GM12891 (cell line): Measurements from ENCODE around the gene CR2.

Source experiments
- POLR2A ChIP-seq: IDR thresholded peaks from 2 replicates; pipeline ENCODE4 v1.6.1; 2011; ENCODE audit warnings: low read depth, low read length, control low read depth
- POLR2AphosphoS5 ChIP-seq: IDR thresholded peaks from 2 replicates; pipeline ENCODE4 v1.6.1; 2011; ENCODE audit warnings: low read depth, low read length, control low read depth
- POU2F2 ChIP-seq: IDR thresholded peaks from 2 replicates; pipeline ENCODE4 v1.6.1; 2011; ENCODE audit warnings: low read depth, mild to moderate bottlenecking, control low read depth, low read length, moderate library complexity

GRCh38 chr1:207486198-207486597 lies 32.1 kb downstream of the CR2 start:
- no peak for TF ChIP-seq POU2F2
- no peak for TF ChIP-seq POLR2A
- no peak for TF ChIP-seq POLR2AphosphoS5
